Measurements from ENCODE around the gene CAPZA1.
A peak's percentile ranks its signal among the peaks of the same experiment; 100 is the strongest.
"Not testable (repeated sequence)": the region's sequence is repeated elsewhere in the genome, so short reads cannot be mapped to it uniquely, and the experiment has no call there.

Gene CAPZA1

DNA sequence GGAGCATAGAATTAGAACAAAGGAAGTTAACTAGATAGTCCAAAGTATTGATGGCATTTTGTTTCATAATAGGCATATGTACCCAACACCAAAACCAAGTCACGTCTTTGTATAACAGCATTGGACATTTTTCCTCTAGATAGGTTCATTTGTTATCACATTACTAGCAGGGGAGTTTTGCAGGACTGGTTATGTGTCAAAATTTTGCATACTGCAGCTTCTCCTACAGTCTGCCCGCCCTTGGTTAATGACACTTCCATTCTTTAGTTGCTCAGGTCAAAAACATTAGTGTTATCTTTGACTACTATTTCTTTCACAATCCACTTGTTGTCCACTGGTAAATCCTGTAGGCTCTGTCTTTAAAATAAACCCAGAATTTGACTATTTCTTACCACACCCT, 8.9 kb downstream of the CAPZA1 start:
- DNase-seq (ENCODE audit: low spot score) = no peak

GRCh38 chr1:112629256-112629655, 9.6 kb downstream of the CAPZA1 start:
- no peak for DNase-seq (ENCODE audit: low spot score)

DNA sequence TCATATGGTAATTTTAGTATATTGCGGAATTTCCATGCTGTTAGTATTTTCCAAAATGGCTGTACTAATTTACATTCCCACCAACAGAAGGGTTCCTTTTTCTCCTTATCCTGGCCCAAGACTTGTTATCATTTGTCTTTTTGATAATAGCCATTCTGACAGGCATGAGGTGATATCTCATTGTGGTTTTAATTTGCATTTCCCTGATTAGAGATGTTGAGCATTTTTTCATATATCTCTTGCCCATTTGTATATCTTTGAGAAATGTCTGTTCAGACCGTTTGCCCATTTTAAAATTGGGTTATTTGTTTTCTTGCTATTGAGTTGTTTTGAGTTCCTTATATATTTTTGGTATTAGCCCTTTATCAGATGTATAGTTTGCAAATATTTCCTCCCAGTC, 14.0 kb downstream of the CAPZA1 start:
- no peak for DNase-seq (ENCODE audit: low spot score)

- DNase-seq (ENCODE audit: low spot score) = no peak
Measured at GRCh38 chr1:112634367-112634766, 14.7 kb downstream of the CAPZA1 start.

- DNase-seq (ENCODE audit: low spot score) = no peak
Measured at GRCh38 chr1:112636056-112636455, 16.4 kb downstream of the CAPZA1 start.

DNA sequence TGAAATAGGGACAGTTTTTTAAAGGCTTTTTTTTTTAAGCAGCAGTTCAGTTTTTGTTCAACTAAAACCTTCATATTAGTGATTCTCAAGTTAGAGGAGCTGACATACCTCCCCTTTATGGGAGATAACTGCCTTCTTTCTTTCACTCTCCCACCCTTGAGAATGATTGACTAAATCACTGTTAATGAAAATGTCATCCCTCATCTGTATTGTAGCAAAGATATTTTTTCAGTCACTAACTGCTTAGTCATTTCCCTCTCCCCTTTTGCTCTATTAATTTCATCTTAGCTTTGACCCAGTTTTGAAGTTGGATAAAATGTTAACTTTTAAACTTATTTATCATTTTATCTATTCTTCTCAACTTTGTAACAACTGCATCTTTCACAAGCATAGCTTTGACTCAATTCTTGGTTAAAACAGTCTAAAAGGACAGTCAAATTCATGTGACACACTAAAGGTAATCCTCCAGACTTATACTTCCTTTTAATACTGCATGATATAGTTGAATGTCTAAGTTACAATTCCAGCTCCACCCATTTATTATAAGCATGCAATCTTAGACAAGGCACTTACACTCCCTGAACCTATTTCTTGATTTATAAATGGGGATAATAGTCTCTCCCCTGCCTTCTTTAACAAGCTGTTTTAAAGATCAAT, 17.1 kb downstream of the CAPZA1 start:
- no peak for DNase-seq (ENCODE audit: low spot score)

DNA sequence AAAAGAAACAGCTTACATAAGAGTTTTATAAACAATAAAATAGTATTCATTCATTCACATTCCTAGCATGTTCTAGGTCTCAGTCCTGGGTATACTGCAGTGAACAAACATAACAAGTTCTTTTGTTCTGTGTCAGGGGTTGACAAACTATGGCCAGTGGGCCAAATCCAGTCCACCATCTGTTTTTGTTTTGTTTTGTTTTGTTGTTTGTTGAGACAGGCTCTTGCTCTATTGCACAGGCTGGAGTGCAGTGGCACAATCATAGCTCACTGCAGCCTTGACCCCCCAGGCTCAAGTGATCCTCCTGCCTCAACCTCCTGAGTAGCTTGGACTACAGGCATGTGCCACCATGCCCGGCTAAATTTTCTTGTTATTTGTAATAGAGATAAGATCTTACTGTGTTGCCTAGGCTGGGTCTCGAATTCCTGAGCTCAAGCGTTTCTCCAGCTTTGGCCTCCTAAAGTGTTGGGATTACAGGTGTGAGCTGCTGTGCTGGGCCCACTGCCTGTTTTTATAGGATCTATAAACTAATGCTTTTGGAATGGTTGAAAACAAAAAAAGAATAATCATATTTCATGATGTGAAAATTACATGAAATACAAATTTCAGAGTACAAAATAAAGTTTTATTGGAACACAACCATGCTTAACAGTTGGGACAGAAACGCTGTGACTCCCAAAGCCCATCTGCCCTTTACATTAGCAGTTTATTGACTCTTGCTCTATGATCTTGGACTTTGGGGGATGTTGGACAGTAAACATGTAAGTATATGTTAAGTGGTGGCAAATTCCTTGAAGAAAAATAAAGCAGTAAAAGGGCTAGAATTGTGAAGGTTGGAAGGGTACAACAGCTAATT, 17.9 kb downstream of the CAPZA1 start:
- DNase-seq (ENCODE audit: low spot score) = no peak

GRCh38 chr1:112638110-112638428, 18.4 kb downstream of the CAPZA1 start:
- no peak for DNase-seq (ENCODE audit: low spot score)

DNA sequence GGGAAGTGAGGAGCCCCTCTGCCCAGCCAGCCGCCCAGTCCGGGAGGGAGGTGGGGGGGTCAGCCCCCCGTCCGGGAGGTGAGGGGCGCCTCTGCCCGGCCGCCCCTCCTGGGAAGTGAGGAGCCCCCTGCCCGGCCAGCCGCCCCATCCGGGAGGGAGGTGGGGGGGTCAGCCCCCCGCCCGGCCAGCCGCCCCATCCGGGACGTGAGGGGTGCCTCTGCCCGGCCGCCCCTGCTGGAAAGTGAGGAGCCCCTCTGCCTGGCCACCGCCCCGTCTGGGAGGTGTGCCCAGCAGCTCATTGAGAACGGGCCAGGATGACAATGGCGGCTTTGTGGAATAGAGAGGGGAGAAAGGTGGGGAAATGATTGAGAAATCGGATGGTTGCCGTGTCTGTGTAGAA, 20.8 kb downstream of the CAPZA1 start:
- not testable (repeated sequence) for DNase-seq (ENCODE audit: low spot score)

- DNase-seq (ENCODE audit: low spot score) = no peak
Measured at GRCh38 chr1:112643080-112643479, 23.4 kb downstream of the CAPZA1 start.

GRCh38 chr1:112646225-112646624, 26.6 kb downstream of the CAPZA1 start:
- no peak for DNase-seq (ENCODE audit: low spot score)

DNA sequence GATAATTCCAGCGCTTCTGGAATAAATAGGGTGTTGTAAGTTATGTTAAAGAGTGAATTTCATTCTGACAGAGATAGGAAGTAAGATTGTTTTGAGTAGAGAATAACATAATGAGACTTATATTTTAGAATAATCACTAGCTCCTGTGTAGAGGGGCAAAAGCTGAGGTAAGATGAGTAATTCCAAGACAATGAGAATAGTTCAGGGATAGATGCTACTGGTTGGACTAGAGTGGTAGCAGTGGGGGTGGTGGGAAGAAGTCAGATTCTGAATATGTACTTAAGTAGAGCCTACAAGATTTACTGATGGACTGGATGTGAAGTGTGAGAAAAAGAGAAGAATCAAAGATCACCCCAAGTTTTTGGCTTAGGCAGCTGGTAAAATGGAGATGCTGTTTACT, 31.6 kb downstream of the CAPZA1 start:
- DNase-seq (ENCODE audit: low spot score) = no peak

DNA sequence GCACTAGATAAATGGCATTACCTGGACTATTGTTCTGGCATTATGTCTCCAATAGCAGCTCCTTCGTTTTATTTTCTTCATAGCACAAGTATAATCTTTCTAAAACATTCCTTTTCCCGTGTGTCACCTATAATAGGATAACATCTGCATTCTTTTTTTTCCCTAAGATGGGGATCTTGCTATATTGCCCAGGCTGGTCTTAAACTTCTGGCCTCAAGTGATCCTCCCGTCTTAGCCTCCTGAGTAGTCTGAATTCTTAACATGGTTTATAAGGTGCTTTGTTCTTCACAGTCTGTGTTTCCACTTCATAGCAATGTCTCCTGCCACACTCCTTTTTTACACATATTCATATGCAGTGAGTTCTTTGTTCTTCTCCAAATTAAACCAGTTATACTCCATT, 46.2 kb downstream of the CAPZA1 start:
- DNase-seq (ENCODE audit: low spot score) = no peak

GRCh38 chr1:112666946-112667345, 47.3 kb downstream of the CAPZA1 start:
- DNase-seq (ENCODE audit: low spot score) = no peak

GRCh38 chr1:112672009-112672408, 52.4 kb downstream of the CAPZA1 start:
- no peak for DNase-seq (ENCODE audit: low spot score)

DNA sequence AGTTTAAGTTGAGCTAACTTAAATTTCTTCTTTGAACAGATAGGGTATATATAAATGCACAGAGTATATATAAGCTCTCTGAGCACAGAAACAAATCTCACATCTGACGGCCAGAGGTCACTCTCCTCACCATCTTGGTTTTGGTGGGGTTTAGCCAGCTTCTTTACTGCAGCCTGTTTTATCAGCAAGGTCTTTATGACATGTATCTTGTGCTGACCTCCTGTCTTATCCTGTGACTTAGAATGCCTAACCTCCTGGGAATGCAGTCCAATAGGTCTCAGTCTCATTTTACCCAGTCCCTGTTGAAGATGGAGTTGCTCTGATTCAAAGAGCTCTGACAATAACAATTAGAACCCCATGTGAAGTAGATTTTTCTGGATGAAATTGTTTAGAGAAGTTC, 53.2 kb downstream of the CAPZA1 start:
- DNase-seq (ENCODE audit: low spot score) = no peak

DNA sequence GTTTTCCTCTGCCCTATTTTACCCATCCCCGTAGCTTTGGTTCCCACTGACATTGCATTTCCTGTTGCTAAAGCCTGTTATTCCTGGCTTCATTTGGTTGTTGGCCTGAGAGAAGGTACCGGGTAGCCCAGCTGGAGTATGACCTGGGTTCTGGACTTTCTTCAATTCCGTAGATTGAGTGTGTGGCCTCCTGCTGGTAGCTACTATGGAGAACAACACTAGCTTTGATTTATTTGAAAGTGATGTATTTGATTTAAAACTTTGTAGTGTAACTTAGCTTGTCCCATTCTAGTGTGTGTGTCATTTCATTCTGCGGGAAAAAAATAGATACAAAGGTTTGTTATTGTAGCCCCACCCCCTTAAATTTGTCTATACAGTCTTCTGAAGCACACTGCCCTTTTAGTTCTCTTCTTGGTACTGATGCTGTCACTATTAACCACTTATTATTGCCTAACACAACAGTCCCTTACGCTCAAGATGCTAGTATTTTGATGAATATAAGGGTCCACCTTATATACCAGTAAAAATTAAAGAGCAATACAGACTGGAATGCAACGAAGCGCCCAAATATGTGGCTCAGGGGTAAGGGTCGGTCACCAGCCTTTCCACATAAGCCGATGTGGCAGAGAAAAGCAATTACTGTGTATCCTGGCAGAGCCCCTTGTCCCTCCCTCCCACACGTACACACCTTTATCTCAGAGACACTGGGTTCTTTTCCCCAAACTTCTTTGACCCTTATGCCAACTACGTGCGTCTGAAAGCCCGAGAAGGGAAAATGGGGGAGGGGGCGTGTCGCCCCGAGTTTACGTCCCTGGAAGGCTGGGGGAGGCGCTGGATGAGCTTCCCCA, 54.2 kb downstream of the CAPZA1 start:
- DNase-seq (ENCODE audit: low spot score) = peak; percentile 37

DNA sequence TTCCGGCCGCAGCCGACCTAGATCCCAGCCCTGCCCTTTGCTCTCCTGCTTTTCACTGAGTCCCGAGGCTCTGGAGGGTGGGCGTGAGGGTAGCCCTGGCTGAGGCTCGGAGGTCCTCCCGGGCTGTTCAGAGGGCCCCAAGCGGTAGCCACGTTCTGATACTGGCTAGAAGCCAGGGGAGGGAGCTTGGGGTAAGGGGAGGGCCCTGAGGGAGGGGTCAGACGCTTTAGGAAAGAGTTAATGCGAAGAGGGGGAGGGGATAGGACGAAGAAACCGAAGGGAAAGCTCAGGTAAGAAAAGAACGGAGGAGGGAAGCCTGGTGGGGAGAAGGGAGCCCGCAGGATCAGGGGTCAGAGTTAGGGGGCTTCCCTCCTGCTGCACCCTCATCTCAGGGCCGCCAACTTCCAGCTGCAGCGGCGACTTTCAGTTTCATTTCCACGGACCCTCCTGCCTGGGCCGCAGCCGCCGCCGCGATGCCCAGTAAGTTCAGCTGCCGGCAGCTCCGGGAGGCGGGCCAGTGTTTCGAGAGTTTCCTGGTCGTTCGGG, 54.9 kb downstream of the CAPZA1 start, which contains the start of gene MOV10:
TSS of gene MOV10 (plus strand) at position 220 of the 546 bp plus-strand sequence. CDS start at position 474, 254 bp downstream.
- peak; percentile 70 for DNase-seq (ENCODE audit: low spot score)

DNA sequence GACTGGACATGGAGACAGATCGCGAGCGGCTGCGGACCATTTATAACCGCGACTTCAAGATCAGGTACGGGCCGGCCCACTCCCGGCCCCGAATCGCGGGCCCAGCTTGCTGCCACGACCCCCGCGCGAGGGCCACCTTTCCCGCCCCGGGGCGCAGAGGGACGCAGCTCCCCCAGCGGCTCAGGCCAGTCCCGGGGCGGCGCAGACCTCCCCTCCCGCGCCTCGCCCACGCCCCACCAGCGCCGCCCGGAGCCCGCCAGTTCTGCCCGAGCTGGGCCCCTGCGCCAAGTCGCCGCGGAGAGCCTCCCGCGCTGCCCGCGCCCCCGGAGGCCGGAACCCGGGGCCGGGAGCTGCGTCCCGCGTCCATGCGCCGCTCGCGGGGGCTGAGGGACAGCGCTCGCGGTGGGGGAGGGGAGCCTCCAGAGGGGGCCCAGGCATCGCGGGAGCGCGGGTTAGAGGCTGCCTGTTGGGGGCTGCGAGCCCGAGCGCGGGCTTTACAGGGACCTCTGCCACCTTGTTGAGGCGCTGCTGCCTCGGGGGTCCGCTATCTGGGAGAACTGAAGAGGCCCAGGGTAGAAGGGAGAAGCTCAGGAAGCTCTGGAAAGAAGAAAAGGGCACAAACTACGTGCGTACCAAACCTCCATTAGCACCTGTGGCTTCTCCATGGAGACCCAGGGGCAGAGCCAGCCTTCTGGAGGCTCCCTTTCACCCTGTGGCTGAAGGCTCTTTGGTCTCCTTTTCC, 55.5 kb downstream of the CAPZA1 start:
- DNase-seq (ENCODE audit: low spot score) = no peak

DNA sequence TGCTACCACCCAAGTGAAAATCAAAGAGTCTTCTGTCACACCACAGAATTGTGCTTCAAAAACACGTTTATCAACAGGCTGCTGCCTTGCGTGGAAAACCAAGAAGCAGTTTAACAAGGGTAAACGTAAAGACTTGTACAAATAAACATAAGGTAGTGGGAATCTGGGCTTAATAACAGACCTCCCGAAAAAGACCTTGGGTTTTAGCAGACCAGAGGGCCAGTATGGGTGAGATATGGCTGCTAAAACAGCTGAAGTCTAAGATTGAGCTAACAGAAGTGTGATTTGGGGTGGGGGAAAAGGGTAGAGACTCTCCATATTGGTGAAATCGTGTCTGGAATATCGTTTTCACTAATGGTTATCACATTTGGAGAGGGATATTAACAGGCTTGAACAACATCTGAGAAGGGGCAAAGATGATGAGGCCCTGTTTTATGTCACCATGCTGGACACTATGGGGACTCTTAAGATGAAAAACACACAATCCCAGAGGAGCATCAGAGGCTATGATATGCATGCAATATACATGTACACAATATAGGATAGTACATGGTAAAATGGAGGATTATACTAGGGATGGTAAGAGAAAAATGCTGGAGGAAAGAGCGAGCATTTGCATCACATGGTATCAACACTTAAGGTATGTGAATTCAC, 56.2 kb downstream of the CAPZA1 start:
- no peak for DNase-seq (ENCODE audit: low spot score)

DNA sequence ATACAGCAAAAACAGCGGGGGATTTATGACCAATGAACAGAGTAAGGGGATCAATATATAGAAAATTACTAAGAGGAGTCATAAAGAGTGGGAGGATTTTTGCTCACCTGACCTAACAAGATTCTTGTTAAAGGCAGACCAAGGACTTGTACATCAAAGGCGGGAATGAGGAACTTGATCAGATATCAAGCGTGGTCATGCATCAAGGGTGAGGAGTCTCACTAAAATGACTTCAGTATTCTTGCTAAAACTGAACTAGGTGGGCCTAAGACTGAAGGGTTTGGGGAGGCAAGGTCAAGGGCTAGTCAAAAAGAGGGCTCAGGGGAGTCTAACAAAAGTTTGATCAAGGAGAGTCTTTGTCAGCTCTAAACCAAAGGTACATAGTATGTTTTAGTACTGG, 56.9 kb downstream of the CAPZA1 start:
- no peak for DNase-seq (ENCODE audit: low spot score)

All from cerebellar cortex (tissue), 1 donor.